ENCODE data around the gene ACOX3. TPM values are rescaled to one million over a fixed set of nuclear protein-coding genes. Genes with fewer than 3 reads are reported as not detected.

The ACOX3 gene
- total and polyA plus RNA-seq, 2 of the 8 experiments (the other 6 are each of a cell fraction or from before 2014, with no cell fraction given), result 2.5 to 9.9 TPM

GRCh38 chr4:8400632-8401325 is 39.7 kb downstream of the ACOX3 start:
- H3K23ac ChIP-seq (ENCODE audit: insufficient read length), result no peak overlapping the region
- H3K9ac ChIP-seq (replicated peaks in 1 of 4; ENCODE audit: extremely low read depth in 1 of 4, low read depth in 3 of 4, low read length in 3 of 4), result no peak overlapping the region
- CTCF ChIA-PET (ENCODE audit: partially characterized antibody), result interaction anchor here (0.7 to 10.4 kb wide), 13 partner anchors 10 to 213 kb away, joined by 3 to 94 read pairs (median 13); no protein-coding TSS in a partner anchor
- peaks cover 0 to 2% (median 0%) of the 10 kb centered on the region in 4 experiments; a peak in 1 of 8 replicates for H3K36me3 ChIP-seq (ENCODE audit: control insufficient read depth in 2 of 4, insufficient read depth in 4 of 4, low read length in 3 of 4)
- FAIRE-seq (no peak), DNase-seq (ENCODE audit: low read depth in 1 of 2, low spot score in 2 of 2) (no peak)
- H3K79me1 ChIP-seq (ENCODE audit: low read depth, low read length), result no peaks in the 10 kb centered on the region
- TF ChIP-seq, protein P1, sequence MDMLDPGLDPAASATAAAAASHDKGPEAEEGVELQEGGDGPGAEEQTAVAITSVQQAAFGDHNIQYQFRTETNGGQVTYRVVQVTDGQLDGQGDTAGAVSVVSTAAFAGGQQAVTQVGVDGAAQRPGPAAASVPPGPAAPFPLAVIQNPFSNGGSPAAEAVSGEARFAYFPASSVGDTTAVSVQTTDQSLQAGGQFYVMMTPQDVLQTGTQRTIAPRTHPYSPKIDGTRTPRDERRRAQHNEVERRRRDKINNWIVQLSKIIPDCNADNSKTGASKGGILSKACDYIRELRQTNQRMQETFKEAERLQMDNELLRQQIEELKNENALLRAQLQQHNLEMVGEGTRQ (IDR thresholded peaks at IDR 0.05; ENCODE audit: low read length), result peak; percentile 14; the same call in 1 of the 2 replicates
- no peak for TF ChIP-seq TAF1 (IDR thresholded peaks at IDR 0.05; ENCODE audit: low read depth, low read length)
- H3K56ac ChIP-seq (replicated peaks; ENCODE audit: insufficient read length, low read depth, low read length), result no peak overlapping the region
- no peak overlapping the region for H2BK12ac ChIP-seq (ENCODE audit: low read depth, low read length)
- H2BK15ac ChIP-seq (ENCODE audit: low read length), result no peak overlapping the region
- peaks cover 0 to 8% (median 6%) of the 10 kb centered on the region in 4 experiments; a peak in 6 of 7 replicates for H3K4me1 ChIP-seq (replicated peaks in 1 of 4; ENCODE audit: control insufficient read depth in 3 of 4, insufficient read depth in 4 of 4, low read length in 3 of 4)
- POLR2A ChIA-PET (ENCODE audit: partially characterized antibody), result interaction anchor here (1.3 kb wide), 1 partner anchor 82 kb away, joined by 3 read pairs; no protein-coding TSS in a partner anchor
- H3K27me3 ChIP-seq (replicated peaks in 1 of 4; ENCODE audit: control insufficient read depth in 3 of 4, extremely low read depth in 1 of 4, insufficient read depth in 3 of 4, low read length in 3 of 4), result no peaks in the 10 kb centered on the region
- no peak overlapping the region for H3K4me3 ChIP-seq (ENCODE audit: extremely low read depth in 1 of 4, insufficient read depth in 2 of 4, low read depth in 3 of 4, low read length in 4 of 4)
- H3K27ac ChIP-seq (ENCODE audit: low read depth, low read length), result no peak overlapping the region
- no peak overlapping the region for H2BK20ac ChIP-seq (ENCODE audit: low read length)
- no peak overlapping the region for H4K91ac ChIP-seq (replicated peaks; ENCODE audit: insufficient read length, low read length)
- 94% methylated on average over 13 of the region's 13 CpGs; no CpG with 5 or more reads in 1 of the 2 experiments for whole genome bisulfite sequencing, 2 experiments (ENCODE audit: extremely low coverage in 1 of 2, insufficient coverage in 1 of 2, insufficient read length in 1 of 2, insufficient replicate concordance in 2 of 2, low coverage in 1 of 2, low lambda C conversion rate in 2 of 2, missing lambda C conversion rate in 1 of 2)
- H2BK5ac ChIP-seq (ENCODE audit: low read depth, low read length), result no peak overlapping the region
- no peak overlapping the region for H3K4ac ChIP-seq (replicated peaks; ENCODE audit: insufficient read length, low read depth, low read length)
- no peaks in the 10 kb centered on the region for H3K23me2 ChIP-seq (ENCODE audit: low read depth, low read length)
- no peak overlapping the region for H4K8ac ChIP-seq (ENCODE audit: extremely low read depth, insufficient read depth, low read length)
- no peak overlapping the region for H3K18ac ChIP-seq (ENCODE audit: extremely low read depth, low read length)
- H2AK5ac ChIP-seq (ENCODE audit: low read depth, low read length), result no peak overlapping the region
- no peak overlapping the region for H3K4me2 ChIP-seq (ENCODE audit: insufficient read depth in 1 of 2, low read depth in 2 of 2, low read length in 2 of 2)
- H3K9me3 ChIP-seq (ENCODE audit: insufficient read depth in 2 of 2, low read depth in 1 of 2, low read length in 1 of 2), result no peaks in the 10 kb centered on the region; a peak in 1 of 4 replicates
- no peak overlapping the region for H4K5ac ChIP-seq (ENCODE audit: insufficient read length, low read depth, low read length)
- H3K14ac ChIP-seq (ENCODE audit: insufficient read length), result no peak overlapping the region
- H2BK120ac ChIP-seq (replicated peaks; ENCODE audit: low read depth, low read length), result no peak overlapping the region
- no peak overlapping the region for H2AFZ ChIP-seq (ENCODE audit: low read length)
- no peaks in the 10 kb centered on the region for H4K20me1 ChIP-seq (replicated peaks in 1 of 2; ENCODE audit: control insufficient read depth in 1 of 2, insufficient read depth in 2 of 2, low read length in 2 of 2)
- H3K79me2 ChIP-seq (ENCODE audit: control insufficient read depth in 1 of 2, insufficient read depth in 2 of 2, low read length in 2 of 2), result no peaks in the 10 kb centered on the region
